Brain pericyte (primary cell): ENCODE data around the gene ABCF2.

ENCODE experiments used
- DNase-seq: peaks from one replicate; pipeline ENCODE4 v3.0.0-alpha.2; 2012; ENCODE audit warnings: low read depth, low spot score

The ABCF2 gene

DNA sequence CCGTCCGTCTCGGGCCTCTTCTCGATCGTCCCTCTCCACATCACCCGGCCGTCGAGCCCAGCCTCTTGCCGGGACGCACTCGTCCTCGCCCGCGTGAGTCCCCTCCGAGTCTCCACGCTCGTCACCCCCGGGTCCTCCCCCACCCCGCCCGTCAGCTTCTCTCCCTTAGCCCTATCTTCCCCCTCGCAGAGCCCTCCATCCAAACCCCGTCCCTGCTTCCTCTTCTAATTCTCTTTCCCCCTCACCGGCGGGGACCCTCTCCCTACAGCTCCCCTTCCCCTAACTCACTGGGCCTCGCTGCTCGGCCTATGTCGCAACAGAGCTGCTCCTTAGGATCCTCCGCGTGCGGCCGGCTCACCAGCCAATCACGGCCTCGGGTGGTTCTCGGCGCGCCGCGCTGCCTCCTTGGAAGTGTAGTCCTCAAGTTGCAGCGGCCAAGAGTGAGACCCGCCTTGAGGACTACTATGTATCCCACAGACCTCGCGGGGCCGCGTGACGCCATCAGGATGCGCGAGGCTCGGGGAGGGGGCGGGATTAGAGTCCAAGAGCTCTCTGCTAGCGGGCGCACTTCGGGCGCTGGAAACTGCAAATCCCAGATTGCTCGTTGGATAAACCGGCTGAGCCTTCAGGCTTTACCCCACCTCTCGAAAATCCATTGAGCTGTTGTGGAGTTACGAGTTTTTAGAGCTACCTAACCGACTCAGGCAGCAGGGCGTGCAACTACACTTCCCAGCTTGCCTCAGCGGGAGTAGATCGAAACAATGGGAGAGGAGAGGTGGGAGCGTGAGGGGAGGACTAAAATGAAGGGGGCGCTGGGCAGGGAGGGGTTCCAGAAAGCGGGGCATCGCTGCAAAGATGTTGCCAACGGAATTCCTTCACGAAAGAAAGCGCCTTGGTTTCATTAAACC lies at the start of gene ABCF2:
Gene ABCF2 (minus strand): TSS at position 331 of the 908 bp plus-strand sequence. CDS start 747 bp downstream, outside the sequence.
- DNase-seq = peak; percentile 98

DNA sequence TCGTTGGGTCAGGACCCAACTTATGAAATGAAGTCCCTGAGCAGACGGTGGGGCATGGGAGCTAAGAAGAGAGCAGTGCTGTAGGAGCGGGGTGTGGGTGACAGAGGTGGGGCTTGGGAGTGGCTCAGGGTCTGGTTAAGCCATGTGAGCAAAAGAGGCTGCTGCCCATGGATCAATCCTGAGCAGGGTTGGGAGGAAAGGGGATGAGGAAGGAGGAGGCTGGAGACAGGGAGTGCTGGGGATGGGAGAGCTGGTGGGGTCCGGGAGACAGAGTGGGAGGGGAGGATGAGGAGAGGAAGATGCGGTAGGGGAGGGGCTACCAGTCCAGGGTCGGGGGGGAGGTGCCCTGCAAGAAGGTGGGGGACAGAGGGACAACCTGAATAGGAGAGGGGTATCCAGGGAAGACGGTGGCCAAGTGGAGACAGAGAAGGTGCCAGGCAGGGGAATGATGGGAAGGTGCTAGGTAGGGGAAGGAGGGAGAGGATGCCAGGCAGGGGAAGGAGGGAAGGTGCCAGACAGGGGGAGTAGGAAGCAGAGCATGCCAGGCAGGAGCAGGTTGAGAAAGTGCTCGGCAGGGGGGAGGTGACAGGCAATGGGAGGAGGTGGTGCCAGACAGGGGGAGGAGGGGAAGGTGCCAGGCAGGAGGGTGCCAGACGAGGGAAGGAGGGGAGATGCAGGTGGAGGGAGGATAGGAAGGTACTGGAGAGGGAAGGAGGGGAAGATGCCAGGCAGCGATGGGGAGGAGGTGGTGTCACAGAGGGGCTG lies 49.0 kb upstream of the ABCF2 start:
- no peak for DNase-seq

DNA sequence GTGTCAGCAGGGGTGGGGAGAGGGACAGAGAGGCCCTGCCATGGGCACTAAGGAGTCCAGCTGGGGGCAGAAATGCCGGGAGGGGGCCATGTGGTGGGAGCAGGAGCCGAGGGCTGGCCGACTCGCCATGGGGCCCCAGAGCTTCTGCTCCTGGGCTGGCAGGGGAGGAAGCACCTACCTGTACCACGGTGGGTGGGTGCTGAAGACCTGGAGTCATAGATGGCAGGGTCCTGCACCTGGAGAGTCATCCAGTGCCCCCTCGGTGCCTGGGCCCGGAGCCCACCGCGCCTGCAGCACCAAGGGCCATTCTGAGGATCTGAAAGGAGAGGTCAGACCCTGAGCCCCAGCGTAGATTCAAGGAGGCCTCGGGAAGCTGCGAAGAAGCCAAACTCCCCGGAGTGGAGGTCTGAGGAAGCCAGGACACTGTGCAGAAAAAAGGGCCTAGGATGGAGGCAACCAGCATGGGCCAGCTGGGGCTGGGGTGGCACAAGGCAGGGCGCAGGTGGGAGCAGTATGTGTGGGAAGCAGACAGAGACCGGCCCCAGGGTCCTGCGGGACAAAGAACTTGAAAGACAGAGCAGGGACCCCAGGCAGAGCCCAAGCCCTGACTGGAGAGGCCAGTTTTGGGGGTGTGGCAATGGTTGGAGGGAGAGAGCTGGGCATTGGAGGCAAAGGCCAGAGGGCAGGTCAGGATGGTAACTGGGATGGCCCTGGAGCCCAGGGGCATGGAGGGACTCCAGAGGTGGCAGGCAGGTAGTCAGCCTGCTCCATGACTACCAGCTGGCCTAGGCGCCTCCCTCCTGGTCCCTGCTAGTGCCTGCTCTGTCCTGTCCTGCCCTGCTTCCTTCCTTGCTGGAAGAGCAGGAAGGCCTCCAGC lies 48.2 kb upstream of the ABCF2 start:
- DNase-seq = no peak

DNA sequence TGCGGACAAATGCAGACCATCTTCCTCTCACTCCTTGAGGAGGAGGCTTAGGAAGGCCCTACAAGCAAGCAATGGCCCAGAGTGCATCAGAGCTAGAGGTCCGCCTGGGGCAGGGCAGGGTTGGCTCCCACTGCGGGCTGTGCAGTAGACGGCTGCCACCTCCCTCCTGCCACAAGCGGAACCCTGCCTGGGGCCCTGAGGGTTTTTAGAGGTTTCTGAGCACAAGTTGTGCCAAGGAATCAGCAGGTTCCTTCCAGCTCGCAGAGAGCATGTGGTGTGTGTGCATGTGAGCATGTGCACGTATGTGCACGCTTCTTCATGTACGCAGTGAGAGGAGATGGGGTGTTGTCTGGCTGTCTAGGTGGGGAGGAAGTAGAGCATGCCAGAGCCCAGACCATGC lies 47.4 kb upstream of the ABCF2 start:
- DNase-seq = no peak

DNA sequence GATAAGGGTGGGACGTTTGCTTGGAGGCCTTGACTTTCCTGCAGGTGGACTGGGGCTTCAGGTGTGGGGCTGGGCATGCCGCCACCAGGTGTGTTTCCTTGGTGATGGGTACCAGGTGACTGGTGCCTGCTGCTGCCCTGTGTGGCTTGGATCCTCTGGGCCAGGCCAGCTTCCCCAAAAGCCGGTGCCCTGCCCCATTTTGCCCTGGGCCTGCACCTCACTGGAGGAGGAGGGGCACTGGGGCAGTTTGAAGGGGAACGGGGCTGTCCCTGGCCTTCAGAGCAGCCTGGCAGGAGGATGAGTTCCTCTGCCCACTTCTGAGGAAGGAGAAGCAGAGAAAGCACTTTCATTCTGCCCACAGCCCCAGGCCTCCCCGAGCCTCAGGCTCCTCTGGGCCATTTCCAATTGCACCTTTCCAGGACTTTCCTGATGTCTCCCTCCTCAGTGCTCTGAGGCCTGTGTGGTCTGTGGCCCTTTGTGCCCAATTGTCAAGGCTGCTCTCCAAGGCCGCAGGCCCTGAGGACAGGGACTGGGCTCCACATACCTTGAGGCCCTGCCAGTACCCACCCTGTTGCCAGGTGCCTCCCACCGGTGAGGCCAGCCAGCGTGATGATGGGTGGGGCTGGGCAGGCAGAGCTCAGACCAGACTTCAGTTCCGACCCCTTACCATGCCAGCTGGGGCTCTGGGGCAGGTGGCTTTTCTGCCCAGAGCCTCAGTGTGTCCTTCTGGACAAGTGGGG lies 46.8 kb upstream of the ABCF2 start:
- no peak for DNase-seq

DNA sequence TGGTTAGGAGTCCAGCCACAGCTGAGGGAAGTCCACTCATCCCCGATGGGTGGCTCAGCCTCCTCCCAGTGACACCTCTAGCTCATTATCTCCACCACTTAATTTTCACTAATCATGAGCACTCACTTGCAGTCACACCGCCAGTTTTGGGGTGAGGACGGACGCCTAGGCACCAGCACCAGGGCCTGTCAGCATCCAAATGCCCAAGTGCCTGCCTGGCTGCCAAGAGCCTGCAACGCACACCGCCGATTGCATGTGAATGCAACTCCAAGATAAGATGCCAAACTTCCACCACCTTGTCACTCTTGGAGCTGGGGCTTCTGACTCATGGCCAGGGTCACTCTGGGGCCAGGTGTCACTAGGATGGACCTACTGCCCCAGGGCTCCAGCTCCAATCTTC lies 45.9 kb upstream of the ABCF2 start:
- DNase-seq = no peak

DNA sequence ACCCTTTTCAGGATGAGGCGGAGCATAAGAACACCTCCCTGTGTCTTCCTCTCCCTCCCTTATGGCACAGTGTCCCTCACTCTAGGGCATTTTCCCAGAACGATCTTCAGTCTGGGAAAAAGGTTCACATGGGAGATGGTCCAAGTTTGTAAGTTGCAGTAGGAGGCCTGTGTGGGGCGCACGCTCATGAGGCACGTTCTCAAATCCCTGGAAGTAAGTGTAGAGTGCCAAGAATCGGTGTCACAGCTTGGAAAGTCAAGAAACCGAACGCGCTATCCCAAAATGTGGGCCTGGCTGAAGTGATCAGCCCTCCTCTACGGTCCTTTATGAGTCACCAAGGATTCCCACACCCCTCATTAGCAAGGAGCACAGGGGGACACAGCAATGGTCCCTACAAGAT lies 45.4 kb upstream of the ABCF2 start:
- no peak for DNase-seq

DNA sequence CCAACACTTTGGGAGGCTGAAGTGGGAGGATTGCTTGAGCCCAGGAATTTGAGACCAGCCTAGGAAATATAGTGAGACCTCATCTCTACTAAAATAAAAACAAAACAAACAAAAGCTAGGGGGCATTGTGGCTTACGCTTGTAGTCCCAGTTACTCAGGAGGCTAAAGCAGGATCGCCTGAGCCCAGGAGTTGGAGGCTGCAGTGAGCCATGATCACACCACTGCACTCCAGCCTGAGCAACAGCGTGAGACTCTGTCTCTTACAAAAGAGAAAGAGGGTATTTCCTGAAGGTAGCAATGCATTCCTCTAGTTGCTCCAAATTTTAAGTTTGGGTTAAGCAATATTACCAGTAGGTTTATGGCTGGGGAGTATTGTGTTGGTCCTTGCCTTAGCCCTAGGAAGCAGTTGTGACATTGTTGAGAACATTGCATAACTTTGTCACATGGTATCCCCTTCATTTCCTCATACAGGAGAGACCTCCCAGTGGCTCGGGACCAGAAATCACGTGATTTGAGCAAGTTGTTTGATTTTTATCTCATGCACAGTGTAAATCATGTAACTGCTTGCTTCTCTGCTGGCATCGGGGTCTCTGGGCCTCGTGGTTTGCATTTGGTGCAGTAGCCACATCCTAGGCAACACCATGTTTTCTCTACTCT lies 44.8 kb upstream of the ABCF2 start:
- no peak for DNase-seq

DNA sequence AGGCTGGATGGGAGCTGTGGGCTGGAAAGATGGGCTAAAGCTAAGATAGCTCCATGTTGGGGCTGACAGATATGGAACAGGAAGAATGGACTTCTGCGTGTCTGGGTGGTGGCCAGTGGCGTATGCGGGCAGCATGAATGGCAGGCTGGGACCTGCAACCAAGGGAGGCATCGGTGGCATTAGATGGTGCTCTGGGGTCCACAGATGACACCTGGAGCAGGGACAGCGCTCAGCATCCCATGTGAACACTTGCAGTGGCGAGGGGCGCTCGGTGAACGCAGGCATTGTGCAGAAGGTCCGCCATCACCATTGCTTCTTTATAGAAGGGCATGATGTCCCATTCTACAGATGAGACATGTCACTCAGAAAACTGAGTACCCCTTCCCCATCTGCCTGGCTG lies 42.5 kb upstream of the ABCF2 start:
- DNase-seq = no peak

DNA sequence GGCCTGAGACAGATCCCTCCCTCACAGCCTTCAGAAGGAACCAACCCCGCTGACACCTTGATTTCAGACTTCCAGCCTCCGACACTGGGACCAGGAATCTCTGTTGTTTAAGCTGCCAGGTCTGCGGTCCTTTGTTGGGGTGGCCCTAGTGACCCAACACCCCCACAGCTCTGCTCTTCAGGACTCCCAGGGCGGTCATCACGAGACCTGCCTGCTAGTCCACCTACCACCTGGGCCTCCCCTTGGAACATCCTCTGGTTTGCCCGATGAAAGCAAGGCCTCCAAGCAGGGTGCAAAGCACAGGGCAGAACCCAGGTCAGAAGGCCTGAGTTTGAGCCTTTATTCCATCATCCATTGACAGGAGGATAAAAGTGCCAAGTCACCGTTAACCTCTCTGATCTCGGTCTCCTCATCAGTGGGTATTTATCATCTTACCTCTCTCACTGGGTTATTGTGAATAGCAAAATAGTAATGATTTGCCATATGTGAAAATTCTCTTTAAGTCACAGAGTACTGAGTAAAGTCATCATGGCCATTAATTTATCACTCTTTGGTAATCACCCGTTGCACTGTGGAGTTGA lies 38.4 kb upstream of the ABCF2 start:
- DNase-seq = no peak

DNA sequence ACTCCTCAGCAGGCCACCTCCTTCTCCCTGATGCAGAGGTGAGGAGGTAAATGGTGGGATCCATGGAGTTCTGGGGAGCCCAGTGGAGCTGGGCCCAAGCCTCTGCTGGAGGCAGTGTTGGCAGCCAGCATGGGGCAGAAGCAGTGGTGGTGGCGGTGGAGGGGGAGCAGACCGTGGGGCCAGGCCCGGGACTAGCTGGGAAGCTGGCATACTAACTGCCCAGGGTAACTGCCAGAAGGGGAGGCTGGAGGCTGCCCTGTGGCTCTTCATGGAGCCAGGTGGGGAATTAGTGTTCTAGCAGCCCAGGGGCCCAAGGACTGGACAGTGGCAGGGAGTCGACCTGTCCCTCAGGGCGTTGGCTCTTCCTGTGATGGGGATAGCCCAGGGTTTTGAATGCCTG lies 37.6 kb upstream of the ABCF2 start:
- DNase-seq = no peak

DNA sequence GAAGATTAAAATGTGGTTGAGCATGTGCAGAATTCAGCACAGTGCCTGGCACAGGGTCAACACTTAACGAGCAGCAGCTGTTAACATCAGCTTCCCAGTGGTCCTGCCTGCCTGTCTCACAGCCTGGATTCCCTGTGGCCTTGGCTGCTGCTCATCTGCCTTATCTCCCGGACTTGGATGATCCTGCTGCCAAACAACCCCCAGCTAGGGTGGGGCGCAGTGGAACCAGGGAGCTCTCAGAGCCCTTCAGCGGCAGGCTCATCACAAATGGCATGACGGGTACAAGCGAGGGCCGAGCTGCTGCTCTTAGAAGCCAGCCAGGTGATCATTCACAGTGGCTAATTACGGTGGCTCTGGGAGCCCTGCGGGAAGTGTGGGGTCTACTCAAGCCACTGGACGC lies 34.5 kb upstream of the ABCF2 start:
- no peak for DNase-seq

DNA sequence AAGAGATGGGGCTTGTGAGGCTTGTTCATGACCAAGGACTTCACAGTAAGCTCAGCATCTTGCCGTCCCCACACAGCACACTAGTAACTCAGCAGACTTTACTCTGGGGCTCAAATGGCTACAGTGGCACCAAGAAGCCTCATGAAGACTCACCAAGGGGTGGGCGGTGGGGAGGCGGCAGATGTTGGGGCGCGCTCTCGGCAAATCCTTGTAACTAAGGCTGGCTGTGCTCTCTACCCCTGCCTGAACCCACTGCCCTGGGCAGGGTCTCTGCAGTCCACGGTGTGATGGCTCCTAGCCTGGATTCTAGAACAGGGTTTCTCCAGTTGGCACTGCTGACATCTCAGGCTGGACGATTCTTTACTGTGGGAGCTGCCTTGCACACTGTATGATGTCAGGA lies 33.9 kb upstream of the ABCF2 start:
- DNase-seq = no peak

DNA sequence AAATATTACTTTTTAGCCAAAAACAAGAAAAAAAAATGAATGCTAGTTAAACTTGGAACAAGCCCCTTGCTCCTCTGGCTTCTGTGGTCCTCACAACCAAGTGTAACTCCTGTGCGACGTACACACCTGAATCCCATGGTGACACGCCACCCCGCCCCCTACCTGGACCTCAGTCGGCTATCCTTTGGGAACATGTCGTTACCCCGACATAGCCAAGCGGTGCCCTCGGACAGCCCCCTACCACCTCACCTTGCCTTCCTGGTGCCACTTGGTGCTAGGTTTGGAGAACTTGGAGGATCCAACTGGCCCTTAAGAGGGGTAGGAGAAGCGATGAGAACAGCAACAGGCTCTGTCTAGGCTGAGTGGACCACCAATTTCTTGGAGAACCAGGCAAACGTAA lies 33.5 kb upstream of the ABCF2 start:
- DNase-seq = no peak

DNA sequence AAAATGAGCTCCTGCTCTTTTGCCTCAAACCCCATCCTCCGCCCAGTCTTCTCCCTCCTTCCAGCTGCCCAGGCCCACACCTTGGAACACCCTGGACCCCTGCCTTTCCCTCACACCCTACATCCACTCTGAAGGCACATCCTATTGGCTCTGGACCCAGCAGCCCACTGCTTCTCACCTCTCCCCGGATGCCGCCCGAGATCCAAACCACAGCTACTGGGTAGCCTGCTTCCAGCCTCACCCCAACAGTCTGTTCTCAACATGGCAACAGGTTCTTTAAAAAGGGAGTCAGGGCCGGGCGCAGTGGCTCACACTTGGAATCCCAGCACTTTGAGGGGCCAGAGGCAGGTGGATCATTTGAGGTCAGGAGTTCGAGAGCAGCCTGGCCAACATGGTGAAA lies 31.0 kb upstream of the ABCF2 start:
- no peak for DNase-seq

DNA sequence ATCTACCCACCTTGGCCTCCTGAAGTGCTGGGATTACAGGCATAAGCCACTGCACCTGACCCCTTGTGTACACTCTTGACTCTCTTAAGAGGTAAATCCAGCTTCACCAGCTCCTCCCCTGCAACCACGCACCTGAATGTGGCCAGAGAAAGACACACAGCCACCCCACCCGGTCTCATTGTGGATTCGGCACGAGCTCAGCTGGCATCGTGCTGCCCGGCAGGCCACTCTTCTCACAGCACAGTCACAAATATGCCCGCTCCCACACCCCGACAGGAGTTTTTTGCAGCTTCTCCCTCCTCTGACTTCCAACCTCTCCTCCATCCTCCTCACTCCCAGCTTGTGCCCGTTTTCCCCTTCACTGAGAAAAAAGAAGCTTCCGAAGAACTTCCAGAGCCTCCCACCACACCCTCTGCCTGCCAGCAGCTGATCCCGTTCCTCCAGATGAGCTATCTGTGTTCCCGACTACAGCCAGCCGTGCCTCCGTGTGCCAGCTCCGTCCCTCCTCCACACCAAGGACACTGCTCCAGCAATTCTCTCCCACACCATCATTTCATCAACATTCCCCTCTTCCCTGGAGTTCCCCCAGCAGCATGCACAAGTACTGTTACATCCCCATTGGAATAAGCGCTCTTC lies 29.5 kb upstream of the ABCF2 start:
- DNase-seq = no peak

DNA sequence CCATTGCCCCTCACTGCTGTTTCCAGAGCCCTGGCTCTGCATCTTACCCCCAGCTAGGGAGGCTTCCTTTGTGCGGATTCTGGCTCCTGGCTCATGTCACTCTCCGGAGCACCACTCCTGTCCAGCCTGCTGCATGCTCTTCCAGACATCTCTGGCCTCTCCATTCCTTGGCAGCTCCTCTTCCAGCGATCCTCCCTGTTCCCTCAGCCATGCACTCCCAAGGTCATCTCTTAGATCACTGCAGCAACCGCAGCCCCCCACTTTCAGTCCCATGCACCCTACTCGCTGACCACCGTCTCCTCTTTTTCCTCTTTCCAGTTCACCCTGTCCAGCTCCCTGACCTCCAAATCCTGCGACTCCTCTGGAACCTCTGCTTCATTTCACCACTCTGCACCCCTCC lies 28.4 kb upstream of the ABCF2 start:
- DNase-seq = no peak

DNA sequence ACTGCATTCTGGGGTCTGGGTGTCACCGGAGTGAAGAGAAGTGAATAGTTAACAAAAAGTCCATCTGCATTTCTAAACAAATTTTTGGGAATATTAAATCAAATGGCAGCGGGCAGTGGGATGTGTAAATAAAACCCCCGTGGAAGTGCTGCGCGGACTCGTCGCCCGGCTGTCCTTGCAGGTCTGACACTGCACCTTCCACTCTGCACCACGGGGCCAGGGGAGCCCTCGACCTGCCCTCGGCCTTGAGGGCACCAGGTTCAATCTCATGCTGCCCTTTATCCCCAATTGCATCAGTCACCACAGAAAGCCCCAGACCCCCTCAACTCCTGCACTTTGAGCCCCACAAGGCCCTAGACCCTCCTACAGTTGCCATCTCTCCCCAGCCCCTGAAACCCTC lies 27.8 kb upstream of the ABCF2 start:
- DNase-seq = no peak

DNA sequence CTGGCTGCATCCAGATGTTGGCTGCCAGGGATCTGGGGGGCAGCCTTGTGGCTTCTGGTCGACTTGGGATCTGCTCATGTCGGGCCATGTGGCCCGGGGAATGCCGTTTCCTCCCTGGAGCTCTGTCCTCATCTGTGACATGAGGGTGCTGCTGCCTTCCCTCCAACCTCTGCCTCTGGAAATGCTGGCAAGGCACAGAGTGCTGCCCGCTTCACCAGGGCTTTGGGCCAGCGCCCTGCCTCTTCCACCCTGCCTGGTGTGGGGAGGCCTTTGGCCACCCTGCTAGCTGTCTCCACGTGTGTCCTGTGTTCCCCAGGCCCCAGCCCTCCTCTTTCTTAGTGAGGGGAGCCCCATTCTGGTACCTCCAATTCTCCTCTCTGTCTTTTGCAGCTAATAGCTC lies 27.3 kb upstream of the ABCF2 start:
- no peak for DNase-seq
